B cell (primary cell): ENCODE results near the gene ARV1. TPM values are rescaled to one million over a fixed set of nuclear protein-coding genes. Genes with fewer than 3 reads are reported as not detected.

Experiments
- ATAC-seq: fragments of 200-7000 bp; cut with Tn5 transposase; one replicate; pipeline ENCODE4 v1.10.0; 2021; ENCODE audit warnings: low read depth, mild to moderate bottlenecking, moderate number of reproducible peaks, moderate library complexity
- CTCF ChIA-PET: fragments of 350-600 bp; sonication (Branson Sonifier 250); formaldehyde crosslinking; loops from one replicate; lab custom pipeline; 2021; ENCODE audit warnings: antibody characterized with exemption, inconsistent platforms; lab: Charles Lee
- POLR2A ChIA-PET: fragments of 350-600 bp; sonication (Branson Sonifier 250); formaldehyde crosslinking; loops from one replicate; lab custom pipeline; 2021; ENCODE audit warnings: antibody characterized with exemption; lab: Charles Lee
- DNase-seq: peaks from one replicate; pipeline ENCODE4 v3.0.0; 2013
- H2AFZ ChIP-seq: 2 replicates; pipeline ENCODE4 v1.6.1; 2012; ENCODE audit warnings: mild to moderate bottlenecking, low read depth, low read length; ENCODE audit not compliant: insufficient read depth, poor library complexity, severe bottlenecking
- H3K27ac ChIP-seq, 2 donors: 1 replicate in 1 of 2; 2 replicates in 1 of 2; pipeline ENCODE4 v1.5.1; 2012 to 2013; ENCODE audit warnings: low read length in 2 of 2, mild to moderate bottlenecking in 2 of 2, moderate library complexity in 1 of 2
- H3K27me3 ChIP-seq, 4 experiments: fragments of 200-600 bp in 1 of 4; sonication (generic) in 1 of 4; replicated peaks in 1 of 4; 1 replicate in 2 of 4; 2 replicates in 2 of 4; pipeline versions ENCODE4 v1.6.1 to v1.7.0; 2013 to 2016; ENCODE audit warnings: low read length in 3 of 4, mild to moderate bottlenecking in 2 of 4, mixed read lengths in 1 of 4, moderate library complexity in 1 of 4; ENCODE audit not compliant: insufficient read depth in 4 of 4, control insufficient read depth in 3 of 4; ENCODE audit errors: control extremely low read depth in 1 of 4
- H3K36me3 ChIP-seq, 2 experiments: replicated peaks in 1 of 2; 1 replicate in 1 of 2; 2 replicates in 1 of 2; pipeline versions ENCODE4 v1.6.1 to v1.7.1; 2013; ENCODE audit warnings: low read length in 1 of 2; ENCODE audit not compliant: insufficient read depth in 2 of 2, control insufficient read depth in 1 of 2; ENCODE audit errors: control extremely low read depth in 1 of 2, extremely low read depth in 1 of 2
- H3K4me1 ChIP-seq, 2 donors: fragments of 200-600 bp in 1 of 2; sonication (generic) in 1 of 2; 1 replicate in 1 of 2; 2 replicates in 1 of 2; pipeline versions ENCODE4 v1.5.1 to v1.6.1; 2013 to 2017; ENCODE audit warnings: low read length in 2 of 2; ENCODE audit not compliant: control insufficient read depth in 2 of 2, insufficient read depth in 2 of 2
- H3K4me2 ChIP-seq: replicated peaks from 2 replicates; pipeline ENCODE3; 2012; ENCODE audit warnings: mild to moderate bottlenecking, low read depth, low read length; ENCODE audit not compliant: poor library complexity, severe bottlenecking
- H3K4me3 ChIP-seq, 5 experiments: fragments of 200-600 bp in 1 of 5; sonication (generic) in 1 of 5; 1 replicate in 3 of 5; 2 replicates in 2 of 5; pipeline versions ENCODE4 v1.5.1 to v1.7.0; 2011 to 2016; ENCODE audit warnings: low read length in 4 of 5, mild to moderate bottlenecking in 4 of 5, low read depth in 2 of 5, control low read depth in 1 of 5, moderate library complexity in 1 of 5; ENCODE audit not compliant: insufficient read depth in 1 of 5; ENCODE audit errors: control extremely low read depth in 1 of 5, extremely low read depth in 1 of 5
- H3K79me2 ChIP-seq: fragments of 200-600 bp; sonication (generic); one replicate; pipeline ENCODE4 v1.6.0; 2016; ENCODE audit warnings: low read length; ENCODE audit not compliant: control insufficient read depth, insufficient read depth
- H3K9ac ChIP-seq: fragments of 200-600 bp; sonication (generic); 2 replicates; pipeline ENCODE4 v1.6.1; 2017; ENCODE audit warnings: mild to moderate bottlenecking, low read length, moderate library complexity
- H3K9me3 ChIP-seq, 3 donors: one replicate each; pipeline versions ENCODE4 v1.6.1 to v1.7.1; 2013; ENCODE audit warnings: low read length in 2 of 3; ENCODE audit not compliant: control insufficient read depth in 2 of 3, insufficient read depth in 1 of 3; ENCODE audit errors: control extremely low read depth in 1 of 3
- H4K20me1 ChIP-seq: 2 replicates; pipeline ENCODE4 v1.6.0; 2012; ENCODE audit warnings: mild to moderate bottlenecking, low read length; ENCODE audit not compliant: insufficient read depth, control insufficient read depth, poor library complexity, severe bottlenecking
- H3K27ac Mint-ChIP-seq: one replicate; pipeline ENCODE4 v1.8.0; 2021; ENCODE audit warnings: mixed read lengths
- H3K27me3 Mint-ChIP-seq: one replicate; pipeline ENCODE4 v1.8.0; 2021; ENCODE audit warnings: mixed read lengths
- H3K4me1 Mint-ChIP-seq: one replicate; pipeline ENCODE4 v1.8.0; 2021; ENCODE audit warnings: mixed read lengths
- H3K4me3 Mint-ChIP-seq: one replicate; pipeline ENCODE4 v1.8.0; 2021; ENCODE audit warnings: mixed read lengths
- H3K9me3 Mint-ChIP-seq: one replicate; pipeline ENCODE4 v1.8.0; 2022; ENCODE audit warnings: mixed read lengths; ENCODE audit not compliant: insufficient read depth
- CTCF ChIP-seq: fragments of 200-600 bp; IDR thresholded peaks from one replicate; pipeline ENCODE4 v1.8.0; 2022; ENCODE audit warnings: antibody characterized with exemption, mild to moderate bottlenecking
- EZH2 ChIP-seq: IDR thresholded peaks from 2 replicates; pipeline ENCODE4 v1.6.1; 2012; ENCODE audit warnings: borderline replicate concordance, low read depth, mild to moderate bottlenecking, moderate library complexity, low read length; ENCODE audit not compliant: insufficient read depth, poor library complexity, severe bottlenecking
- WGBS: methylation state at CpG from one replicate; pipeline ENCODE4 v1.1.5; 2013; ENCODE audit warnings: missing lambda C conversion rate; ENCODE audit not compliant: insufficient coverage; 5-methylcytosine and 5-hydroxymethylcytosine counted together
- intact Hi-C: fragments of 100-400 bp; cut with micrococcal nuclease; formaldehyde crosslinking; loops from one replicate; pipeline ENCODE4 v1.10.0; 2022
- polyA plus RNA-seq: library from polyadenylated mRNA; depleted of rRNA; stranded (reverse); fragments of >200 nt; gene quantifications from 2 replicates; pipeline ENCODE4 v1.2.3, GENCODE V29; 2012
- total RNA-seq, 2 donors: library from RNA; stranded (reverse); fragments of 120-200 nt in 1 of 2; gene quantifications; 1 replicate in 1 of 2; 2 replicates in 1 of 2; pipeline versions ENCODE4 v1.2.3 to v1.2.4, GENCODE V29; 2013 to 2022

The ARV1 gene
- total and polyA plus RNA-seq, 2 donors (not counting 1 experiment from before 2014, with no cell fraction given): 10.7 to 11.6 TPM

GRCh38 chr1:230938924-230939368, 39.9 kb upstream of the ARV1 start:
- H3K27ac Mint-ChIP-seq: no peak overlapping the region
- Histone ChIP-seq H3K4me2 (no peak overlapping the region), H3K79me2 (peaks cover 3% of the 10 kb centered on the region), H3K4me3 (no peak overlapping the region), H3K9ac (no peak overlapping the region), H3K36me3 (peaks cover 23 to 48% of the 10 kb centered on the region in 2 experiments), H3K27ac (no peak overlapping the region), H4K20me1 (no peaks in the 10 kb centered on the region), H2AFZ (no peak overlapping the region), H3K27me3 (no peaks in the 10 kb centered on the region), H3K4me1 (no peaks in the 10 kb centered on the region), H3K9me3 (peaks cover 0 to 2% (median 0%) of the 10 kb centered on the region in 3 donors)
- WGBS: 71% methylated on average over 1 of the region's 2 CpGs
- intact Hi-C loops: no loop called here
- TF ChIP-seq CTCF (no peak), EZH2 (no peak)
- no peak overlapping the region for H3K4me3 Mint-ChIP-seq
- ATAC-seq: no peak
- H3K9me3 Mint-ChIP-seq: no peaks in the 10 kb centered on the region
- DNase-seq: no peak
- H3K27me3 Mint-ChIP-seq: no peaks in the 10 kb centered on the region
- H3K4me1 Mint-ChIP-seq: no peaks in the 10 kb centered on the region
- CTCF ChIA-PET: no interaction called here
- POLR2A ChIA-PET: no interaction called here

- Mint-ChIP-seq H3K27ac (no peak overlapping the region), H3K4me3 (no peak overlapping the region), H3K9me3 (no peaks in the 10 kb centered on the region), H3K4me1 (no peaks in the 10 kb centered on the region), H3K27me3 (no peaks in the 10 kb centered on the region)
- 94% methylated on average over 2 of the region's 4 CpGs for WGBS
- Histone ChIP-seq H3K4me3 (no peak overlapping the region), H4K20me1 (no peaks in the 10 kb centered on the region), H3K27ac (no peak overlapping the region), H3K4me1 (no peaks in the 10 kb centered on the region), H3K9ac (no peak overlapping the region), H3K4me2 (no peak overlapping the region), H3K36me3 (peaks cover 25 to 54% of the 10 kb centered on the region in 2 experiments), H3K27me3 (no peaks in the 10 kb centered on the region), H3K9me3 (peaks cover 0 to 2% (median 0%) of the 10 kb centered on the region in 3 donors), H3K79me2 (peaks cover 4% of the 10 kb centered on the region), H2AFZ (no peak overlapping the region)
- ChIA-PET CTCF (interaction anchor here (1.6 kb wide), 1 partner anchor 10 kb away, joined by 4 read pairs; no protein-coding TSS in a partner anchor), POLR2A (no interaction called here)
- no peak for TF ChIP-seq CTCF
- TF ChIP-seq EZH2: no peak
- intact Hi-C loops: loop anchor here (5.0 kb wide), 1 partner anchor 37 kb away; the partner anchor contains the start of genes ARV1 and TTC13
- DNase-seq (no peak), ATAC-seq (no peak)
These were observed 38.9 kb upstream of the ARV1 start for GRCh38 chr1:230939806-230940489.
